Lower leg skin (tissue), 3 donors: ENCODE data around the gene PTS.

Source experiments
- CTCF ChIP-seq, 3 donors: fragments of 450-650 bp; IDR thresholded peaks; one replicate each; pipeline ENCODE4 v1.5.1; 2016; ENCODE audit warnings: antibody characterized with exemption in 3 of 3, mild to moderate bottlenecking in 3 of 3, moderate library complexity in 2 of 3
- POLR2A ChIP-seq, 2 donors: fragments of 450-650 bp; IDR thresholded peaks; one replicate each; pipeline ENCODE4 v1.6.1; 2016 to 2017; ENCODE audit warnings: antibody characterized with exemption in 2 of 2, mild to moderate bottlenecking in 1 of 2, moderate library complexity in 1 of 2

DNA sequence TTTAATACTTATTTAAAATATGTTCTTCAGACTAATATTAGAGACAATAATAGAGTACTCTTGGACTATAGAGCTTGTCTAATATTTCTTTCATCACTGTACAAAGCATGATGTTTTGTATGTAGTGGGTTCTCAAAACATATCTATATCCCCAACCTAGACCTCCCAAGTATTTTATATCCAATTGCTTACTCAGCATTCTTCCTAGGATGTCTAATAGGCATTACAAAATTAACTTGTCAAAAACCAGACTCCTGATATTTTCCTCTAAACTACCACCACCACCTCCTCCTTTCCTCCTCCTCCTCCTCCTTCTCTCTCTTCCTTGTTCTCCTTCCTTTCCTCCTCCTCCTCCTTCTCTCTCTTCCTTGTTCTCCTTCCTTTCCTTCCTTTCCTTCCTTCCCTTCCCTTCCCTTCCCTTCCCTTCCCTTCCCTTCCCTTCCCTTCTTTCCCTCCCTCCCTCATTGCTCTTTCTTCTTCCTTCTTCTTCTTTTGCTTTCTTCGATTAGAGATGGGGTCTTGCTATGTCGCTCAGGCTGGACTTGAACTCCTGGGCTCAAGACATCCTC lies 29.6 kb upstream of the PTS start:
- TF ChIP-seq POLR2A (IDR thresholded peaks at IDR 0.05) (no peak), CTCF (IDR thresholded peaks at IDR 0.05) (no peak)
